ENCODE results near the gene RANBP1.
A peak's percentile ranks its signal among the peaks of the same experiment; 100 is the strongest.

RANBP1 gene

GRCh38 chr22:20125201-20126174 lies 9.6 kb downstream of the RANBP1 start:
- DNase-seq = no peak

- no peak for DNase-seq
Observed at GRCh38 chr22:20126284-20127029, 10.6 kb downstream of the RANBP1 start.

GRCh38 chr22:20127318-20127868 lies 11.5 kb downstream of the RANBP1 start:
- no peak for DNase-seq

GRCh38 chr22:20127869-20128618 lies 12.1 kb downstream of the RANBP1 start:
- DNase-seq = no peak

- no peak for DNase-seq
Observed at GRCh38 chr22:20128619-20128901, 12.7 kb downstream of the RANBP1 start.

GRCh38 chr22:20128902-20129746 lies 13.2 kb downstream of the RANBP1 start:
- DNase-seq = no peak

GRCh38 chr22:20129747-20130014 lies 13.8 kb downstream of the RANBP1 start:
- no peak for DNase-seq

GRCh38 chr22:20130319-20130718 lies 14.4 kb downstream of the RANBP1 start:
- no peak for DNase-seq

- DNase-seq = peak; percentile 64
Observed at GRCh38 chr22:20130731-20131596, 15.1 kb downstream of the RANBP1 start.

GRCh38 chr22:20131597-20131858 lies 15.6 kb downstream of the RANBP1 start, which contains the start of gene ZDHHC8:
TSS of gene ZDHHC8 (plus strand) at chr22:20131804. CDS start at chr22:20131948, 144 bp downstream.
- DNase-seq = peak; percentile 47

- DNase-seq = peak; percentile 43
Observed at GRCh38 chr22:20131859-20132685, 16.2 kb downstream of the RANBP1 start.

- DNase-seq = no peak
Observed at GRCh38 chr22:20132686-20133246, 16.9 kb downstream of the RANBP1 start.

GRCh38 chr22:20133930-20134549 lies 18.1 kb downstream of the RANBP1 start:
- DNase-seq = no peak

GRCh38 chr22:20135265-20135664 lies 19.4 kb downstream of the RANBP1 start:
- no peak for DNase-seq

- no peak for DNase-seq
Observed at GRCh38 chr22:20135806-20136602, 20.1 kb downstream of the RANBP1 start.

GRCh38 chr22:20136603-20136873 lies 20.6 kb downstream of the RANBP1 start:
- DNase-seq = no peak

GRCh38 chr22:20137113-20137512 lies 21.2 kb downstream of the RANBP1 start:
- DNase-seq = no peak

- no peak for DNase-seq
Observed at GRCh38 chr22:20137671-20138416, 21.9 kb downstream of the RANBP1 start.

All from activated gamma-delta T cell (primary cell).